Measurements from ENCODE around the gene ARG1. TPM values are rescaled to one million over a fixed set of nuclear protein-coding genes. Genes with fewer than 3 reads are reported as not detected.

Gene ARG1
- total RNA-seq, 1 donor from 2014 or later, result not detected

DNA sequence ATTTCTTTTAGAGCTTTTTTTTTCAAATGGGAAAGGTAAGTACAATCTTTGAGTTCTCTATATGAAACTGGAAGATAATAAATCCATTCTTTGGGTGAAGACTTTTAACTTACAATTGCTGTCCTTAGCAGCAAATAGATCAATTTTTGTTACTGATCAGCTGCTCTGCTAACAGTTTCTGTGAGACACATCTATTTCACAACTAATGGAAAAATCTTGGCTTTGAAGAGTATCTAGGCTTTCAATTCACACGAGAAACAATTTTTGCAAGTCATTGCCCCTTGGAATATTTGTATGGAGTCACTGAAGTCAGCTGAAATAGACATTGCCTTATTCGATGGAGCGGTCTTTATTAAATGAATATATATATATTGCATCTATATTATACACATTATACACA lies 20.5 kb upstream of the ARG1 start:
- TF ChIP-seq EZH2 (IDR thresholded peaks at IDR 0.05), result no peak
- TF ChIP-seq EZH2phosphoT487 (IDR thresholded peaks at IDR 0.05), result no peak
- TF ChIP-seq, protein P1, sequence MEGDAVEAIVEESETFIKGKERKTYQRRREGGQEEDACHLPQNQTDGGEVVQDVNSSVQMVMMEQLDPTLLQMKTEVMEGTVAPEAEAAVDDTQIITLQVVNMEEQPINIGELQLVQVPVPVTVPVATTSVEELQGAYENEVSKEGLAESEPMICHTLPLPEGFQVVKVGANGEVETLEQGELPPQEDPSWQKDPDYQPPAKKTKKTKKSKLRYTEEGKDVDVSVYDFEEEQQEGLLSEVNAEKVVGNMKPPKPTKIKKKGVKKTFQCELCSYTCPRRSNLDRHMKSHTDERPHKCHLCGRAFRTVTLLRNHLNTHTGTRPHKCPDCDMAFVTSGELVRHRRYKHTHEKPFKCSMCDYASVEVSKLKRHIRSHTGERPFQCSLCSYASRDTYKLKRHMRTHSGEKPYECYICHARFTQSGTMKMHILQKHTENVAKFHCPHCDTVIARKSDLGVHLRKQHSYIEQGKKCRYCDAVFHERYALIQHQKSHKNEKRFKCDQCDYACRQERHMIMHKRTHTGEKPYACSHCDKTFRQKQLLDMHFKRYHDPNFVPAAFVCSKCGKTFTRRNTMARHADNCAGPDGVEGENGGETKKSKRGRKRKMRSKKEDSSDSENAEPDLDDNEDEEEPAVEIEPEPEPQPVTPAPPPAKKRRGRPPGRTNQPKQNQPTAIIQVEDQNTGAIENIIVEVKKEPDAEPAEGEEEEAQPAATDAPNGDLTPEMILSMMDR (IDR thresholded peaks at IDR 0.05), result no peak

DNA sequence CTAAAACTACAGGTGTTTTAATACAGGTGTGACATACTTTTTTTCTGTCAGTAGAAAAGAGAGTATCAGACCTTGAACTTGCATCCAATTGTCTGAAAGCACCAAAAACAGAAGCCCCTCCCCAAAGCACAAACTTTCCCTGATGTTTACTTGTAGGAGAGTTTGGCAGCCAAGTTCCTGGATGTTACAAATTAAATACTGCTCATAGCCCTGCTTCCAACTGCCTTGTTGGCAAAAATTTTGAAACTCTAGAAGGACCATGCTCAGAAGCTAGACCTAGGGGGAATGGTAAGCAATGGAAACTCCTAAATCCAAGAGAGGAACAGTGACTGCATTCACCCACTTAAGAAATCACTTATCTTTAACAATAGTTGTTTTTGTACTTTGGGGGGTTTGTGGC lies 17.0 kb upstream of the ARG1 start:
- H3K27me3 ChIP-seq, result no peaks in the 10 kb centered on the region
- H2AFZ ChIP-seq (replicated peaks), result no peak overlapping the region
- no peaks in the 10 kb centered on the region for H3K79me2 ChIP-seq (ENCODE audit: low read depth)
- no peaks in the 10 kb centered on the region for H3K36me3 Mint-ChIP-seq
- H3K9me3 Mint-ChIP-seq, result no peaks in the 10 kb centered on the region
- H3F3A ChIP-seq (ENCODE audit: low read depth), result no peaks in the 10 kb centered on the region
- DNase-seq (ENCODE audit: low spot score), result no peak
- no peak overlapping the region for H3K9ac ChIP-seq
- no peak overlapping the region for H3K4me3 Mint-ChIP-seq
- no peak overlapping the region for H3K4me2 ChIP-seq
- TF ChIP-seq EZH2 (IDR thresholded peaks at IDR 0.05) (no peak), EZH2phosphoT487 (IDR thresholded peaks at IDR 0.05) (no peak)
- TF ChIP-seq, protein P1 (IDR thresholded peaks at IDR 0.05), result no peak
- H3K36me3 ChIP-seq, result no peaks in the 10 kb centered on the region
- H3K4me3 ChIP-seq, result no peak overlapping the region
- H3K27ac ChIP-seq, result no peak overlapping the region
- H3K27me3 Mint-ChIP-seq (ENCODE audit: insufficient read depth, low read depth), result no peaks in the 10 kb centered on the region
- no peaks in the 10 kb centered on the region for H3K9me3 ChIP-seq (ENCODE audit: low read depth)
- no peak overlapping the region for H3K27ac Mint-ChIP-seq
- H3K4me1 ChIP-seq, result no peaks in the 10 kb centered on the region
- H4K20me1 ChIP-seq (ENCODE audit: low read depth), result no peaks in the 10 kb centered on the region
- H3K4me1 Mint-ChIP-seq, result no peaks in the 10 kb centered on the region

More for the DNA sequence above, 20.5 kb upstream of the ARG1 start:
- H3K9me3 Mint-ChIP-seq, result no peaks in the 10 kb centered on the region
- H3K36me3 Mint-ChIP-seq, result no peaks in the 10 kb centered on the region
- H3K4me3 ChIP-seq, result no peak overlapping the region
- H2AFZ ChIP-seq (replicated peaks), result no peak overlapping the region
- H3K79me2 ChIP-seq (ENCODE audit: low read depth), result no peaks in the 10 kb centered on the region
- no peak overlapping the region for H3K27ac ChIP-seq
- H3K4me2 ChIP-seq, result no peak overlapping the region
- no peaks in the 10 kb centered on the region for H4K20me1 ChIP-seq (ENCODE audit: low read depth)
- H3K36me3 ChIP-seq, result no peaks in the 10 kb centered on the region
- no peak overlapping the region for H3K4me3 Mint-ChIP-seq
- H3K27me3 ChIP-seq, result no peaks in the 10 kb centered on the region
- H3K4me1 ChIP-seq, result no peaks in the 10 kb centered on the region
- H3F3A ChIP-seq (ENCODE audit: low read depth), result no peaks in the 10 kb centered on the region
- no peak overlapping the region for H3K27ac Mint-ChIP-seq
- no peaks in the 10 kb centered on the region for H3K9me3 ChIP-seq (ENCODE audit: low read depth)
- no peaks in the 10 kb centered on the region for H3K4me1 Mint-ChIP-seq
- H3K27me3 Mint-ChIP-seq (ENCODE audit: insufficient read depth, low read depth), result no peaks in the 10 kb centered on the region
- H3K9ac ChIP-seq, result no peak overlapping the region
- no peak for DNase-seq (ENCODE audit: low spot score)

DNA sequence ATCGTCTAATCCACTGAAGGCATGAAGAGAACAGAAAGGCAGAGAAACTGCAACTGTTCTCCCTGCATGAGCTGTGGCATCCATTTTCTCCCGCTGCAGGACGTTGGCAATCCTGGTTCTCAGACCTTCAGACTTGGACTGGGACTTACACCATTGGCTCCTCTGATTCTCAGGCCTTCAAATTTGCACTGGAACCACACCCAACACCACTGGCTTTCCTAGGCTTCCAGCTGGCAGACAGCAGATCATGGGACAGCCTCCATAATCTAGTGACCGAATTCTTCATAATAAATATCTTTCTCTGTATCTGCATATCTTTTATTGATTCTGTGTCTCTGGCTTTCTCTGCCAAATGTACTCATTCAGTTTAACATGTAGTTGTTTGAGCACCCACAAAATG lies 14.1 kb upstream of the ARG1 start:
- no peaks in the 10 kb centered on the region for H4K20me1 ChIP-seq (ENCODE audit: low read depth)
- no peak for TF ChIP-seq EZH2phosphoT487 (IDR thresholded peaks at IDR 0.05)
- TF ChIP-seq, protein P1 (IDR thresholded peaks at IDR 0.05), result no peak
- no peak for TF ChIP-seq EZH2 (IDR thresholded peaks at IDR 0.05)
- Mint-ChIP-seq H3K27me3 (ENCODE audit: insufficient read depth, low read depth) (no peaks in the 10 kb centered on the region), H3K4me1 (no peaks in the 10 kb centered on the region), H3K36me3 (no peaks in the 10 kb centered on the region), H3K9me3 (no peaks in the 10 kb centered on the region), H3K27ac (no peak overlapping the region), H3K4me3 (no peak overlapping the region)
- no peak overlapping the region for H2AFZ ChIP-seq (replicated peaks)
- DNase-seq (ENCODE audit: low spot score), result no peak
- no peaks in the 10 kb centered on the region for H3K79me2 ChIP-seq (ENCODE audit: low read depth)
- H3F3A ChIP-seq (ENCODE audit: low read depth), result no peaks in the 10 kb centered on the region
- H3K27me3 ChIP-seq, result no peaks in the 10 kb centered on the region
- no peak overlapping the region for H3K9ac ChIP-seq
- H3K9me3 ChIP-seq (ENCODE audit: low read depth), result no peaks in the 10 kb centered on the region
- H3K27ac ChIP-seq, result no peak overlapping the region
- no peak overlapping the region for H3K4me3 ChIP-seq
- no peaks in the 10 kb centered on the region for H3K4me1 ChIP-seq
- no peaks in the 10 kb centered on the region for H3K36me3 ChIP-seq
- H3K4me2 ChIP-seq, result no peak overlapping the region
